Gastroesophageal sphincter (tissue), 3 donors: Measurements from ENCODE around the gene ATP5F1C.
"Not testable (repeated sequence)": the region's sequence is repeated elsewhere in the genome, so short reads cannot be mapped to it uniquely, and the experiment has no call there.

ENCODE experiments used
- POLR2A ChIP-seq, 2 donors: fragments of 450-650 bp; IDR thresholded peaks; one replicate each; pipeline ENCODE4 v1.6.1; 2017; ENCODE audit warnings: antibody characterized with exemption in 2 of 2, mild to moderate bottlenecking in 2 of 2, moderate library complexity in 1 of 2
- TF ChIP-seq, protein P1 (sequence below), 4 experiments: fragments of 200-600 bp in 2 of 4; fragments of 450-650 bp in 2 of 4; sonication (generic) in 1 of 4; IDR thresholded peaks; one replicate each; pipeline ENCODE4 v1.5.1; 2017 to 2019; ENCODE audit warnings: antibody characterized with exemption in 4 of 4, mild to moderate bottlenecking in 2 of 4, moderate library complexity in 2 of 4

DNA sequence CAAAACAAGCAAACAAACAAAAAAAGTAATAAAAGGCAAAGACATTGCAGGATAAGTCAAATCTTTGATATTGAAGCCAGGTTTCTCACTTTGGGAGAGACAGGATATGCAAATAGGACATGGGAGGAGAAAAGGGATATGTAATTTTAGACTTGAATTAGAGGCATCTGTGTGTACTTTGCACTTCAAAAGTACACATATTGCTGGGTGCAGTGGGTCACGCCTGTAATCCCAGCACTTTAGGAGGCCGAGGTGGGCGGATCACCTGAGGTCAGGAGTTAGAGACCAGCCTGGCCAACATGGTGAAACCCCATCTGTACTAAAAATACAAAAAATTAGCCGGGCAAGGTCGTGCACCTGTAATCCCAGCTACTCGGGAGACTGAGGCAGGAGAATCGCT, 23.8 kb downstream of the ATP5F1C start:
- TF ChIP-seq POLR2A (IDR thresholded peaks at IDR 0.05), result not testable (repeated sequence)
- TF ChIP-seq, protein P1, sequence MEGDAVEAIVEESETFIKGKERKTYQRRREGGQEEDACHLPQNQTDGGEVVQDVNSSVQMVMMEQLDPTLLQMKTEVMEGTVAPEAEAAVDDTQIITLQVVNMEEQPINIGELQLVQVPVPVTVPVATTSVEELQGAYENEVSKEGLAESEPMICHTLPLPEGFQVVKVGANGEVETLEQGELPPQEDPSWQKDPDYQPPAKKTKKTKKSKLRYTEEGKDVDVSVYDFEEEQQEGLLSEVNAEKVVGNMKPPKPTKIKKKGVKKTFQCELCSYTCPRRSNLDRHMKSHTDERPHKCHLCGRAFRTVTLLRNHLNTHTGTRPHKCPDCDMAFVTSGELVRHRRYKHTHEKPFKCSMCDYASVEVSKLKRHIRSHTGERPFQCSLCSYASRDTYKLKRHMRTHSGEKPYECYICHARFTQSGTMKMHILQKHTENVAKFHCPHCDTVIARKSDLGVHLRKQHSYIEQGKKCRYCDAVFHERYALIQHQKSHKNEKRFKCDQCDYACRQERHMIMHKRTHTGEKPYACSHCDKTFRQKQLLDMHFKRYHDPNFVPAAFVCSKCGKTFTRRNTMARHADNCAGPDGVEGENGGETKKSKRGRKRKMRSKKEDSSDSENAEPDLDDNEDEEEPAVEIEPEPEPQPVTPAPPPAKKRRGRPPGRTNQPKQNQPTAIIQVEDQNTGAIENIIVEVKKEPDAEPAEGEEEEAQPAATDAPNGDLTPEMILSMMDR (IDR thresholded peaks at IDR 0.05), result not testable (repeated sequence)
